K562 (cell line): Measurements from ENCODE around the gene FBXW11. TPM values are rescaled to one million over a fixed set of nuclear protein-coding genes. Genes with fewer than 3 reads are reported as not detected.

ENCODE experiments used
- ATAC-seq: fragments of 200-7000 bp; cut with Tn5 transposase; 3 replicates; pipeline ENCODE4 v1.9.1; 2020; ENCODE audit warnings: moderate library complexity
- BruUV-seq: library from RNA; stranded (reverse); fragments of 400-500 nt; replicated peaks from 2 replicates; lab custom pipeline; 2021; lab: Mats Ljungman, UMichigan
- CTCF ChIA-PET: fragments of 300-600 bp; formaldehyde crosslinking; extraction: SDS; loops from one replicate; lab custom pipeline; 2021; ENCODE audit warnings: low intra/inter-chr PET ratio; lab: Yijun Ruan, JAX
- POLR2A ChIA-PET: fragments of 300-600, 350-650 bp; sonication (Branson Sonifier 250); formaldehyde crosslinking; extraction: SDS; loops from one replicate; lab custom pipeline; 2021; ENCODE audit warnings: antibody characterized with exemption, inconsistent platforms; lab: Yijun Ruan, JAX
- DNase-seq, 4 experiments: peaks; one replicate each; pipeline versions ENCODE4 v3.0.0 to v3.0.0-alpha.2; 2011 to 2018; ENCODE audit warnings: low spot score in 3 of 4, mixed read lengths in 3 of 4; ENCODE audit errors: extremely low read depth in 1 of 4
- FAIRE-seq: peaks from 2 replicates; lab custom pipeline; 2011; peaks lifted over from hg19 to GRCh38; lab: Jason Lieb, UNC
- H2AFZ ChIP-seq: 2 replicates; pipeline ENCODE4 v1.6.0; 2011; ENCODE audit warnings: low read depth, low read length, control low read depth, inconsistent platforms
- H3K27ac ChIP-seq: fragments of 200-600 bp; 3 replicates; pipeline ENCODE4 v1.8.0; 2011; ENCODE audit warnings: low read depth, mild to moderate bottlenecking, control low read depth, inconsistent platforms, low read length, moderate library complexity, mixed read lengths; ENCODE audit errors: extremely low read depth
- H3K27me3 ChIP-seq, 2 experiments: fragments of 300-600 bp in 1 of 2; 2 replicates in 1 of 2; 3 replicates in 1 of 2; pipeline versions ENCODE4 v1.6.0 to v1.8.0; 2011; ENCODE audit warnings: inconsistent platforms in 2 of 2, low read length in 2 of 2, mild to moderate bottlenecking in 1 of 2, mixed read lengths in 1 of 2, moderate library complexity in 1 of 2; ENCODE audit not compliant: control insufficient read depth in 2 of 2, insufficient read depth in 2 of 2
- H3K36me3 ChIP-seq: fragments of 300-600 bp; 3 replicates; pipeline ENCODE4 v1.8.0; 2011; ENCODE audit warnings: mild to moderate bottlenecking, low read length, inconsistent platforms; ENCODE audit not compliant: control insufficient read depth, insufficient read depth
- H3K4me1 ChIP-seq, 2 experiments: fragments of 200-600 bp in 1 of 2; replicated peaks in 1 of 2; 2 replicates in 1 of 2; 3 replicates in 1 of 2; pipeline versions ENCODE4 v1.5.1 to v1.8.0; 2011; ENCODE audit warnings: inconsistent platforms in 2 of 2, low read length in 2 of 2, mild to moderate bottlenecking in 1 of 2, mixed read lengths in 1 of 2, moderate library complexity in 1 of 2; ENCODE audit not compliant: control insufficient read depth in 2 of 2, insufficient read depth in 2 of 2
- H3K4me2 ChIP-seq: 2 replicates; pipeline ENCODE4 v1.6.1; 2011; ENCODE audit warnings: low read length, control low read depth, inconsistent platforms, mixed read lengths; ENCODE audit not compliant: insufficient read depth
- H3K4me3 ChIP-seq: fragments of 200-600 bp; sonication (generic), shearing (Covaris generic); 2 replicates; pipeline ENCODE4 v1.5.1; 2016; ENCODE audit warnings: control low read depth, inconsistent platforms
- H3K79me2 ChIP-seq: fragments of 200-600 bp; 3 replicates; pipeline ENCODE4 v1.8.0; 2011; ENCODE audit warnings: low read length, inconsistent platforms; ENCODE audit not compliant: control insufficient read depth, insufficient read depth
- H3K9ac ChIP-seq, 2 experiments: 2 replicates each; pipeline versions ENCODE4 v1.6.0 to v1.6.1; 2011; ENCODE audit warnings: low read depth in 2 of 2, low read length in 2 of 2, control low read depth in 1 of 2, inconsistent platforms in 1 of 2, mild to moderate bottlenecking in 1 of 2, mixed read lengths in 1 of 2; ENCODE audit not compliant: insufficient read depth in 1 of 2
- H3K9me1 ChIP-seq: one replicate; pipeline ENCODE4 v1.6.0; 2011; ENCODE audit warnings: inconsistent platforms, mild to moderate bottlenecking, low read length, moderate library complexity; ENCODE audit not compliant: control insufficient read depth, insufficient read depth
- H3K9me3 ChIP-seq: replicated peaks from 2 replicates; pipeline ENCODE4 v1.5.1; 2011; ENCODE audit warnings: low read depth, low read length, inconsistent platforms; ENCODE audit not compliant: control insufficient read depth, insufficient read depth
- H4K20me1 ChIP-seq: replicated peaks from 2 replicates; pipeline ENCODE4 v1.6.1; 2011; ENCODE audit warnings: low read length, inconsistent platforms, mixed read lengths; ENCODE audit not compliant: control insufficient read depth, insufficient read depth
- MCM2 ChIP-seq: fragments of 450-650 bp; IDR thresholded peaks from 2 replicates; pipeline ENCODE4 v1.6.1; 2017; ENCODE audit warnings: low read depth, mild to moderate bottlenecking
- MEIS2 ChIP-seq: fragments of 450-650 bp; IDR thresholded peaks from 2 replicates; pipeline ENCODE4 v1.6.1; 2014; ENCODE audit warnings: mild to moderate bottlenecking; ENCODE audit not compliant: partially characterized antibody
- RB1 ChIP-seq: fragments of 450-650 bp; IDR thresholded peaks from 2 replicates; pipeline ENCODE4 v1.6.1; 2017; ENCODE audit warnings: low read depth, mild to moderate bottlenecking
- RNF2 ChIP-seq: sonication (generic); IDR thresholded peaks from 2 replicates; pipeline ENCODE4 v1.6.1; 2016
- ZNF134 ChIP-seq: fragments of 250-450 bp; sonication (Bioruptor Pico); conservative IDR thresholded peaks from 2 replicates; pipeline ENCODE4 v1.4.0; 2020
- ZNF347 ChIP-seq: fragments of 450-650 bp; formaldehyde crosslinking; IDR thresholded peaks from 2 replicates; pipeline ENCODE4 v1.4.0; 2020; ENCODE audit warnings: low read depth, mild to moderate bottlenecking, moderate library complexity
- WGBS: fragments of 100-300 bp; shearing (Covaris generic); methylation state at CpG from one replicate; pipeline ENCODE4 v1.1.6; 2016; ENCODE audit warnings: low coverage, mixed read lengths; ENCODE audit not compliant: insufficient coverage; ENCODE audit errors: missing lambda C conversion rate; 5-methylcytosine and 5-hydroxymethylcytosine counted together
- in situ Hi-C: fragments of 300-500 bp; cut with MboI; formaldehyde crosslinking; loops from 4 replicates; pipeline ENCODE4 v1.15.0; 2018; ENCODE audit warnings: inconsistent platforms, mixed read lengths
- intact Hi-C: fragments of 100-400 bp; cut with micrococcal nuclease; formaldehyde crosslinking; loops from 2 replicates; pipeline ENCODE4 v1.14.2; 2022
- polyA plus RNA-seq, 8 experiments: library from polyadenylated mRNA; depleted of rRNA in 4 of 8; stranded (reverse) in 5 of 8; unstranded in 3 of 8; fragments of >200 nt; fragmentation: Nextera tagmentation in 2 of 8; fragmentation: Illumina TruSeq in 1 of 8; extraction: Ambion mirVana in 2 of 8; extraction: Trizol in 1 of 8; gene quantifications; 2 replicates each; pipeline versions ENCODE4 v1.2.1 to v1.2.3, GENCODE V29; 2011 to 2014; ENCODE audit warnings: inconsistent platforms in 1 of 8, missing spikeins in 1 of 8
- total RNA-seq, 7 experiments: library from RNA; depleted of rRNA in 6 of 7; stranded (reverse); fragments of >200 nt in 6 of 7; fragmentation: Illumina TruSeq in 2 of 7; extraction: Trizol in 2 of 7; gene quantifications; 2 replicates each; pipeline versions ENCODE4 v1.2.1 to v1.2.3, GENCODE V29; 2011 to 2021; ENCODE audit warnings: low replicate concordance in 1 of 7
- TF ChIP-seq, protein P1 (sequence below): fragments of 450-650 bp; formaldehyde crosslinking; IDR thresholded peaks from 2 replicates; pipeline ENCODE4 v1.4.0; 2022; ENCODE audit warnings: mild to moderate bottlenecking, moderate library complexity

FBXW11 gene
- total and polyA plus RNA-seq, 9 of the 15 experiments (the other 6 are each of a cell fraction or from before 2014, with no cell fraction given): 3.0 to 28.6 (median 23.6) TPM

DNA sequence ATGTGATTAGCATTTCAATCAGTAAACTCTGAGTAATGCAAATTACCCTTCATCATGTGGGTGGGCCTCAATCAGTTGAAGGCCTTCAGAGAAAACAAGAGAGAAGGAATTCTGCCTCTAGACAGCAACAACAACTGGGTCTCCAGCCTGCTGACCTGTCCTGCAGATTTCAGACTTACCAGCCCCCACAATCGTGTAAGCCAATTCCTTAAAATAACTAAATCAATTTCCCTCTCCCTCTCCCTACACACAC is 41.7 kb upstream of the FBXW11 start:
- no peak overlapping the region for H2AFZ ChIP-seq
- ChIA-PET POLR2A (interaction anchor here (0.6 kb wide), 2 partner anchors 267 to 659 kb away, joined by 3 read pairs; no protein-coding TSS in a partner anchor), CTCF (no interaction called here)
- in situ Hi-C loops: no loop called here
- H3K9ac ChIP-seq: no peak overlapping the region
- H3K4me1 ChIP-seq: peaks cover 10 to 12% of the 10 kb centered on the region in 2 experiments; a peak in 4 of 5 replicates
- TF ChIP-seq ZNF347 (no peak), MEIS2 (no peak), RB1 (no peak), ZNF134 (CRISPR knock-in tag) (peak; percentile 73; the same call in 1 of the 2 replicates)
- no peaks in the 10 kb centered on the region for H3K9me3 ChIP-seq
- no peak for DNase-seq
- 31% methylated on average over 1 of the region's 1 CpG for WGBS
- no peak overlapping the region for H3K4me3 ChIP-seq
- H3K27ac ChIP-seq: no peak overlapping the region
- peaks cover 0 to 6% of the 10 kb centered on the region in 2 experiments; a peak in 2 of 5 replicates for H3K27me3 ChIP-seq
- no peak for ATAC-seq
- no TSS peak for BruUV-seq
- H4K20me1 ChIP-seq: no peaks in the 10 kb centered on the region
- intact Hi-C loops: loop anchor here (10.0 kb wide), 2 partner anchors 273 to 413 kb away; no protein-coding TSS in a partner anchor
- no peaks in the 10 kb centered on the region for H3K79me2 ChIP-seq
- no peak for FAIRE-seq
- H3K4me2 ChIP-seq: no peak overlapping the region
- H3K36me3 ChIP-seq: no peaks in the 10 kb centered on the region
- H3K9me1 ChIP-seq: no peaks in the 10 kb centered on the region

GRCh38 chr5:172046593-172046992 is 40.2 kb upstream of the FBXW11 start:
- Histone ChIP-seq H3K79me2 (no peaks in the 10 kb centered on the region), H3K9ac (no peak overlapping the region), H3K4me1 (peaks cover under 1 to 4% of the 10 kb centered on the region in 2 experiments; a peak in 3 of 5 replicates), H3K4me2 (no peak overlapping the region), H2AFZ (no peak overlapping the region), H3K27me3 (peaks cover 7 to 13% of the 10 kb centered on the region in 2 experiments; a peak in 3 of 5 replicates), H4K20me1 (no peaks in the 10 kb centered on the region), H3K9me3 (no peaks in the 10 kb centered on the region), H3K4me3 (no peak overlapping the region), H3K27ac (no peak overlapping the region), H3K9me1 (no peaks in the 10 kb centered on the region), H3K36me3 (no peaks in the 10 kb centered on the region)
- intact Hi-C loops: loop anchor here (10.0 kb wide), 2 partner anchors 272 to 412 kb away; no protein-coding TSS in a partner anchor
- no TSS peak for BruUV-seq
- DNase-seq (no peak), FAIRE-seq (no peak), ATAC-seq (no peak)
- 45% methylated on average over 4 of the region's 4 CpGs for WGBS
- in situ Hi-C loops: no loop called here
- CTCF ChIA-PET: no interaction called here
- POLR2A ChIA-PET: no interaction called here
- TF ChIP-seq RNF2: no peak
- TF ChIP-seq, protein P1, sequence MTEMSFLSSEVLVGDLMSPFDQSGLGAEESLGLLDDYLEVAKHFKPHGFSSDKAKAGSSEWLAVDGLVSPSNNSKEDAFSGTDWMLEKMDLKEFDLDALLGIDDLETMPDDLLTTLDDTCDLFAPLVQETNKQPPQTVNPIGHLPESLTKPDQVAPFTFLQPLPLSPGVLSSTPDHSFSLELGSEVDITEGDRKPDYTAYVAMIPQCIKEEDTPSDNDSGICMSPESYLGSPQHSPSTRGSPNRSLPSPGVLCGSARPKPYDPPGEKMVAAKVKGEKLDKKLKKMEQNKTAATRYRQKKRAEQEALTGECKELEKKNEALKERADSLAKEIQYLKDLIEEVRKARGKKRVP (CRISPR knock-in tag): no peak
- no peak for TF ChIP-seq MCM2
